IMR-90 (cell line): ENCODE data around the gene ZNF180. TPM values are rescaled to one million over a fixed set of nuclear protein-coding genes. Genes with fewer than 3 reads are reported as not detected.

Experiments
- ATAC-seq: fragments of 200-7000 bp; cut with Tn5 transposase; 2 replicates; pipeline ENCODE4 v1.9.1; 2020; ENCODE audit warnings: low read depth, mild to moderate bottlenecking, moderate library complexity
- Bru-seq: library from RNA; stranded (reverse); fragments of 400-500 nt; gene quantifications from one replicate; lab custom pipeline; 2021; lab: Mats Ljungman, UMichigan
- BruChase-seq, 2 experiments: library from RNA; stranded (reverse); fragments of 400-500 nt; gene quantifications; one replicate each; lab custom pipeline; 2021; lab: Mats Ljungman, UMichigan
- BruUV-seq: library from RNA; stranded (reverse); fragments of 400-500 nt; replicated peaks from 2 replicates; lab custom pipeline; 2021; lab: Mats Ljungman, UMichigan
- CTCF ChIA-PET: fragments of 300-600 bp; formaldehyde crosslinking; extraction: SDS; loops from one replicate; lab custom pipeline; 2021; ENCODE audit warnings: antibody characterized with exemption; lab: Yijun Ruan, JAX
- POLR2A ChIA-PET: fragments of 300-600 bp; sonication (Branson Sonifier 250); formaldehyde crosslinking; loops from one replicate; lab custom pipeline; 2022; ENCODE audit warnings: antibody characterized with exemption; ENCODE audit not compliant: unreplicated experiment; lab: Charles Lee
- DNase-seq: peaks from one replicate; pipeline ENCODE4 v3.0.0; 2013
- H2AFZ ChIP-seq: replicated peaks from 2 replicates; pipeline ENCODE3; 2013; ENCODE audit warnings: low read length, mild to moderate bottlenecking; ENCODE audit not compliant: poor library complexity
- H2AK5ac ChIP-seq: 2 replicates; pipeline ENCODE4 v1.6.1; 2013; ENCODE audit warnings: low read depth, low read length, inconsistent platforms
- H2AK9ac ChIP-seq: replicated peaks from 2 replicates; pipeline ENCODE3; 2013; ENCODE audit warnings: mild to moderate bottlenecking, low read depth, low read length, moderate library complexity; ENCODE audit not compliant: poor library complexity
- H2BK120ac ChIP-seq: 2 replicates; pipeline ENCODE4 v1.6.1; 2013; ENCODE audit warnings: low read depth, low read length, inconsistent platforms
- H2BK15ac ChIP-seq: 3 replicates; pipeline ENCODE4 v1.6.1; 2013; ENCODE audit warnings: low read depth, low read length, inconsistent platforms
- H2BK20ac ChIP-seq: 2 replicates; pipeline ENCODE4 v1.6.1; 2013; ENCODE audit warnings: low read depth, mild to moderate bottlenecking, inconsistent platforms, low read length, moderate library complexity
- H2BK5ac ChIP-seq: 2 replicates; pipeline ENCODE4 v1.6.1; 2013; ENCODE audit warnings: mild to moderate bottlenecking, low read depth, low read length, inconsistent platforms; ENCODE audit not compliant: poor library complexity, severe bottlenecking
- H3K14ac ChIP-seq: replicated peaks from 2 replicates; pipeline ENCODE4 v1.6.1; 2013; ENCODE audit warnings: low read depth, low read length, inconsistent platforms
- H3K18ac ChIP-seq: 2 replicates; pipeline ENCODE4 v1.6.1; 2013; ENCODE audit warnings: low read depth, low read length, control low read depth
- H3K23ac ChIP-seq: 2 replicates; pipeline ENCODE4 v1.6.1; 2013; ENCODE audit warnings: low read depth, low read length, inconsistent platforms
- H3K27ac ChIP-seq: 2 replicates; pipeline ENCODE4 v1.5.1; 2013; ENCODE audit warnings: mild to moderate bottlenecking, control low read depth, low read length; ENCODE audit not compliant: insufficient read depth
- H3K27me3 ChIP-seq: 2 replicates; pipeline ENCODE4 v1.6.1; 2013; ENCODE audit warnings: low read length; ENCODE audit not compliant: control insufficient read depth, insufficient read depth
- H3K36me3 ChIP-seq: 2 replicates; pipeline ENCODE4 v1.6.1; 2013; ENCODE audit warnings: low read length, mixed read lengths; ENCODE audit not compliant: control insufficient read depth, insufficient read depth
- H3K4ac ChIP-seq: 2 replicates; pipeline ENCODE4 v1.6.1; 2013; ENCODE audit warnings: low read depth, low read length, inconsistent platforms
- H3K4me1 ChIP-seq: 2 replicates; pipeline ENCODE4 v1.6.1; 2013; ENCODE audit warnings: low read length, mixed read lengths; ENCODE audit not compliant: control insufficient read depth, insufficient read depth
- H3K4me2 ChIP-seq: 2 replicates; pipeline ENCODE4 v1.6.1; 2013; ENCODE audit warnings: low read depth, mild to moderate bottlenecking, control low read depth, low read length, moderate library complexity
- H3K4me3 ChIP-seq: 2 replicates; pipeline ENCODE4 v1.5.1; 2013; ENCODE audit warnings: low read depth, mild to moderate bottlenecking, control low read depth, low read length, moderate library complexity; ENCODE audit not compliant: insufficient read depth
- H3K56ac ChIP-seq: 2 replicates; pipeline ENCODE4 v1.6.1; 2013; ENCODE audit warnings: low read length, inconsistent platforms; ENCODE audit not compliant: insufficient read depth; ENCODE audit errors: extremely low read depth
- H3K79me1 ChIP-seq, 2 experiments: 2 replicates each; pipeline ENCODE4 v1.6.1; 2013; ENCODE audit warnings: low read length in 2 of 2, inconsistent platforms in 1 of 2, low read depth in 1 of 2
- H3K9ac ChIP-seq: 2 replicates; pipeline ENCODE4 v1.6.1; 2013; ENCODE audit warnings: low read depth, low read length, control low read depth
- H3K9me1 ChIP-seq: 2 replicates; pipeline ENCODE4 v1.6.1; 2013; ENCODE audit warnings: low read length, inconsistent platforms; ENCODE audit not compliant: insufficient read depth
- H3K9me3 ChIP-seq: 2 replicates; pipeline ENCODE4 v1.6.1; 2013; ENCODE audit warnings: low read length; ENCODE audit not compliant: control insufficient read depth, insufficient read depth
- H4K20me1 ChIP-seq: 2 replicates; pipeline ENCODE4 v1.6.1; 2013; ENCODE audit warnings: low read length, inconsistent platforms; ENCODE audit not compliant: insufficient read depth
- H4K5ac ChIP-seq: 2 replicates; pipeline ENCODE4 v1.6.1; 2013; ENCODE audit warnings: mild to moderate bottlenecking, low read depth, low read length, control low read depth
- H4K8ac ChIP-seq, 2 experiments: 2 replicates each; pipeline ENCODE4 v1.6.1; 2013; ENCODE audit warnings: low read depth in 2 of 2, low read length in 2 of 2, control low read depth in 1 of 2, inconsistent platforms in 1 of 2
- H4K91ac ChIP-seq: 2 replicates; pipeline ENCODE4 v1.6.1; 2013; ENCODE audit warnings: low read depth, low read length, inconsistent platforms; ENCODE audit not compliant: insufficient read depth
- CTCF ChIP-seq: conservative IDR thresholded peaks from 2 replicates; pipeline ENCODE4 v1.5.1; 2012; ENCODE audit warnings: mild to moderate bottlenecking, low read depth, low read length, improper control_type of control experiment
- ELK1 ChIP-seq: fragments of 150-350 bp; IDR thresholded peaks from 2 replicates; pipeline ENCODE4 v1.6.1; 2016; ENCODE audit warnings: low read depth, mild to moderate bottlenecking, low read length, moderate library complexity, borderline replicate concordance
- FOS ChIP-seq: fragments of 150-350 bp; IDR thresholded peaks from 2 replicates; pipeline ENCODE4 v1.6.1; 2016; ENCODE audit warnings: low read depth, low read length
- MAFK ChIP-seq: IDR thresholded peaks from 2 replicates; pipeline ENCODE4 v1.6.1; 2012; ENCODE audit warnings: low read depth, low read length, improper control_type of control experiment
- MAZ ChIP-seq: IDR thresholded peaks from 2 replicates; pipeline ENCODE4 v1.6.1; 2012; ENCODE audit warnings: low read depth, mild to moderate bottlenecking, low read length, improper control_type of control experiment, moderate library complexity, borderline replicate concordance
- POLR2A ChIP-seq: IDR thresholded peaks from 2 replicates; pipeline ENCODE4 v1.6.1; 2012; ENCODE audit warnings: mild to moderate bottlenecking, low read depth, low read length
- RAD21 ChIP-seq: IDR thresholded peaks from 2 replicates; pipeline ENCODE4 v1.6.1; 2012; ENCODE audit warnings: low read length, improper control_type of control experiment
- RCOR1 ChIP-seq: IDR thresholded peaks from 2 replicates; pipeline ENCODE4 v1.6.1; 2012; ENCODE audit warnings: mild to moderate bottlenecking, low read length, improper control_type of control experiment; ENCODE audit not compliant: insufficient replicate concordance
- USF2 ChIP-seq: fragments of 150-350 bp; IDR thresholded peaks from 2 replicates; pipeline ENCODE4 v1.6.1; 2017; ENCODE audit warnings: mild to moderate bottlenecking, antibody characterized with exemption, low read length, low read depth
- WGBS, 2 experiments: methylation state at CpG; one replicate each; pipeline versions ENCODE4 v1.1.5 to v1.1.7; 2013; ENCODE audit warnings: missing lambda C conversion rate in 2 of 2; ENCODE audit not compliant: insufficient read length in 1 of 2; ENCODE audit errors: extremely low coverage in 2 of 2; 5-methylcytosine and 5-hydroxymethylcytosine counted together
- dilution Hi-C: fragments of 300-500 bp; cut with HindIII; formaldehyde crosslinking; loops from one replicate; pipeline ENCODE4 v1.14.3; 2018; ENCODE audit warnings: low sequenced_read_pairs; ENCODE audit not compliant: unreplicated experiment
- in situ Hi-C: fragments of 300-500 bp; cut with MboI; formaldehyde crosslinking; loops from 3 replicates; pipeline ENCODE4 v1.14.3; 2019; ENCODE audit warnings: low sequenced_read_pairs, inconsistent platforms, mixed read lengths
- intact Hi-C: fragments of 100-400 bp; cut with micrococcal nuclease; formaldehyde crosslinking; loops from 2 replicates; pipeline ENCODE4 v1.10.0; 2022
- long read RNA-seq: library from polyadenylated mRNA; unstranded; transcript quantifications from one replicate; pipeline ENCODE4 v2.0.0, GENCODE V29; 2021; ENCODE audit not compliant: unreplicated experiment
- polyA plus RNA-seq, 3 experiments: library from polyadenylated mRNA; depleted of rRNA; stranded (reverse); fragments of >200 nt; gene quantifications; 2 replicates each; pipeline ENCODE4 v1.2.3, GENCODE V29; 2012; ENCODE audit warnings: low replicate concordance in 1 of 3
- total RNA-seq: library from RNA; depleted of rRNA; stranded (reverse); fragments of >200 nt; gene quantifications from 2 replicates; pipeline ENCODE4 v1.2.3, GENCODE V29; 2012; rRNA removed

ZNF180 gene
- 9.7 and 26.3 TPM in 2 replicates for total RNA-seq
- polyA plus RNA-seq (2012; rRNA removed), result 2.8 and 3.4 TPM in 2 replicates
- 6.3 and 14.3 TPM in 2 replicates for polyA plus RNA-seq (2012; cell fraction: cytosol; rRNA removed)
- polyA plus RNA-seq (2012; cell fraction: nucleus; rRNA removed; ENCODE audit: low replicate concordance), result 2.0 and 3.0 TPM in 2 replicates
- percentile 72 among the genes with signal in this experiment for Bru-seq, nascent RNA
- percentile 74 among the genes with signal in this experiment for BruChase-seq, experiment 1, labeled RNA remaining after a 6-hour chase
- percentile 67 among the genes with signal in this experiment for BruChase-seq, experiment 2, labeled RNA remaining after a 2-hour chase
- long read RNA-seq, partial matches to known transcripts, result 0 of 3 reads
- long read RNA-seq, other reads (novel, unspliced or antisense), result 2 of 3 reads

DNA sequence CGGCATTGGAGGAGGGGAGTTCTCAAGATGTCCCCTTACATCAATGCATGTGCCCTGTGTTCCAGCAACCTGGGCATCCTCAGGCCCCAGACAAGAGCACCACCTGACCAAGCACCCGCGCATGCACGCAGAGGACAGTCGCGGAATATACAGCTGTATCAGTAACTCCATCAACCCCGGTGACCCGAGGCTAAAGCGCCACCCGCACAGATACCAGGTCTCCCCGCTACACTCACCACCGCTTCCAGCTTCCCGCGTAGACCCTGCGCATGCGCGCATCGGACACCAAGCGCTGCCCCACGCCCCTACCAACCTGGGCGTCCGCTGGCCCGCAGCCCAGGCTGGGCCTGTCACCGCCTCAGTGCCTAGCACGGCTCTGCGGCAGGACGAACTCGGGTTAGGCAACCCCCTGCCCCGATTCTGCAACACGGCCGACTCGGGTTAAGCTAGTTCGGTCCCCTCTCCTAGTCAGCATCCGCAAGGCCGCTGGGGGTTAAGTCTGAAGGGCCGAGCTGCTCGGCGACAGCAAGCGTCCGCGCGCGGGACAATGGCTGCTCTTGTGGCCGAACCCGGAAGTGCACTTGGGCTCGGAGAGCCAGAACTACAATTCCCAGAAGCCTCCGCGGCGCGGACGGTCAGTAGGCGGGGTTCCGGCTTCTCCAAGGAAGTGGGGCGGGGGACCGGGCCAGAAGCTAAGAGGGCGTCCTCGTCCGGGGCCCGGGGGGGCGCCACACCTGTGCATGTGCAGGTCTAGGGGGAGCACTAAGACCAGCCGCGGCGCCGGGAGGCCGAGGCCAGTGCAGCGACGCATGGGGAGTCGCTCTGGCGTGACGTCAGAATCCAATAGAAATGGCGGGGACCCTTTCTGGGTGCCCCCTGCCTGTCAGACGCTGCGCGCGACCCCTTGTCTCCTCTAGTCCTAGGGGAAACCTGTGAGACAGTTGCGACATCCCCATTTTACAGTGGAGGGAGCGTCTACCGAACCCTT is at the start of gene ZNF180:
Gene ZNF180, minus strand, starts transcription at position 561 of the 988 bp plus-strand sequence. CDS start 3,188 bp downstream, outside the sequence.
- no TSS peak for BruUV-seq
- CTCF ChIA-PET, result interaction anchor here (0.7 to 0.8 kb wide), 3 partner anchors 13 to 195 kb away, joined by 3 to 4 read pairs (median 3); partner anchors contain the start of gene ZNF235
- in situ Hi-C loops, result loop anchor here (25.0 kb wide), 1 partner anchor 638 kb away; no protein-coding TSS in a partner anchor
- TF ChIP-seq USF2 (peak; percentile 34; the same call in 1 of the 2 replicates), MAZ (peak; percentile 81), ELK1 (no peak), RCOR1 (peak; percentile 8), FOS (no peak), MAFK (no peak), CTCF (peak; percentile 33; the same call in 1 of the 2 replicates), POLR2A (peak; percentile 43; the same call in 1 of the 2 replicates), RAD21 (no peak)

More for the DNA sequence above, at the start of gene ZNF180:
- ATAC-seq (peak; percentile 97), DNase-seq (peak; percentile 90)
- Histone ChIP-seq H3K36me3 (peaks cover 21% of the 10 kb centered on the region), H2BK5ac (peak within 1 kb of the TSS; percentile 93), H3K9me3 (peaks cover 36% of the 10 kb centered on the region), H3K4me2 (peak within 1 kb of the TSS; percentile 97), H3K4me3 (peak within 1 kb of the TSS; percentile 91), H3K4ac (peak within 1 kb of the TSS; percentile 98), H4K20me1 (peaks cover 3% of the 10 kb centered on the region; the same call in 1 of the 2 replicates), H4K8ac (peak within 1 kb of the TSS; percentile 59 to 96), H3K23ac (peak within 1 kb of the TSS; percentile 90), H4K5ac (peak within 1 kb of the TSS; percentile 96), H3K9me1 (no peaks in the 10 kb centered on the region), H3K14ac (peak within 1 kb of the TSS; percentile 97), H2BK15ac (peak within 1 kb of the TSS; percentile 68; the same call in 1 of the 3 replicates), H3K56ac (peak within 1 kb of the TSS; percentile 89), H4K91ac (peak within 1 kb of the TSS; percentile 97), H2BK120ac (peak within 1 kb of the TSS; percentile 79), H3K18ac (peak within 1 kb of the TSS; percentile 86), H2AK9ac (peak within 1 kb of the TSS; percentile 97), H2BK20ac (peak within 1 kb of the TSS; percentile 45; the same call in 1 of the 2 replicates), H3K79me1 (peaks cover 19 to 43% of the 10 kb centered on the region in 2 experiments), H2AK5ac (peak within 1 kb of the TSS; percentile 46; the same call in 1 of the 2 replicates), H3K27ac (peak within 1 kb of the TSS; percentile 97), H2AFZ (peak within 1 kb of the TSS; percentile 100), H3K4me1 (peaks cover 6% of the 10 kb centered on the region), H3K9ac (peak within 1 kb of the TSS; percentile 93), H3K27me3 (no peaks in the 10 kb centered on the region)
- dilution Hi-C loops (no loop called here), intact Hi-C loops (no loop called here)
- WGBS, 2 experiments, result 1% methylated on average over 40 of the region's 78 CpGs; no CpG with 5 or more reads in 1 of the 2 experiments
- POLR2A ChIA-PET, result interaction anchor here (0.6 to 0.7 kb wide), 2 partner anchors 144 to 378 kb away, joined by 3 read pairs; partner anchors contain the start of gene PVR
